HG02885 (cell line): Measurements from ENCODE around the gene HNMT.
A peak's percentile ranks its signal among the peaks of the same experiment; 100 is the strongest.

Experiments
- ATAC-seq: cut with Tn5 transposase; IDR thresholded peaks from one replicate; pipeline ENCODE4 v1.9.1; 2021; ENCODE audit warnings: mild to moderate bottlenecking; ENCODE audit not compliant: unreplicated experiment, poor library complexity

HNMT gene

GRCh38 chr2:138007431-138007830 is 43.2 kb downstream of the HNMT start:
- no peak for ATAC-seq

GRCh38 chr2:138009622-138010021 is 45.3 kb downstream of the HNMT start:
- ATAC-seq = no peak

GRCh38 chr2:138010890-138011289 is 46.6 kb downstream of the HNMT start:
- ATAC-seq = no peak

- ATAC-seq = no peak
Measured at GRCh38 chr2:138012082-138012481, 47.8 kb downstream of the HNMT start.

- ATAC-seq = no peak
Measured at GRCh38 chr2:138012968-138013367, 48.7 kb downstream of the HNMT start.

GRCh38 chr2:138013639-138014038 is 49.4 kb downstream of the HNMT start:
- no peak for ATAC-seq

- no peak for ATAC-seq
Measured at GRCh38 chr2:138015494-138015893, 51.2 kb downstream of the HNMT start.

- no peak for ATAC-seq
Measured at GRCh38 chr2:138016351-138017087, 52.2 kb downstream of the HNMT start.

GRCh38 chr2:138017824-138018223 is 53.6 kb downstream of the HNMT start:
- ATAC-seq = no peak

GRCh38 chr2:138018866-138019688 is 54.8 kb downstream of the HNMT start:
- ATAC-seq = no peak

GRCh38 chr2:138020432-138020831 is 56.2 kb downstream of the HNMT start:
- no peak for ATAC-seq

- no peak for ATAC-seq
Measured at GRCh38 chr2:138021154-138021553, 56.9 kb downstream of the HNMT start.

- no peak for ATAC-seq
Measured at GRCh38 chr2:138023298-138023697, 59.0 kb downstream of the HNMT start.

GRCh38 chr2:138023976-138024375 is 59.7 kb downstream of the HNMT start:
- no peak for ATAC-seq

GRCh38 chr2:138026111-138027020 is 62.1 kb downstream of the HNMT start:
- no peak for ATAC-seq

- peak; percentile 60 for ATAC-seq
Measured at GRCh38 chr2:138028538-138028937, 64.3 kb downstream of the HNMT start.

- ATAC-seq = no peak
Measured at GRCh38 chr2:138029276-138029675, 65.0 kb downstream of the HNMT start.

GRCh38 chr2:138030459-138030858 is 66.2 kb downstream of the HNMT start:
- peak; percentile 83 for ATAC-seq

- no peak for ATAC-seq
Measured at GRCh38 chr2:138032334-138032733, 68.1 kb downstream of the HNMT start.

- no peak for ATAC-seq
Measured at GRCh38 chr2:138034536-138034935, 70.3 kb downstream of the HNMT start.
